Neural cell (in vitro differentiated cells): Measurements from ENCODE around the gene NOL3. TPM values are rescaled to one million over a fixed set of nuclear protein-coding genes. Genes with fewer than 3 reads are reported as not detected.

ENCODE experiments used
- H2AFZ ChIP-seq: fragments of 200-600, 300-800 bp; sonication (generic), shearing (Covaris generic); 2 replicates; pipeline ENCODE4 v1.6.0; 2014; ENCODE audit warnings: low read depth, mild to moderate bottlenecking, antibody characterized with exemption, low read length, moderate library complexity
- H3F3A ChIP-seq: fragments of 200-600 bp; shearing (Covaris generic); 2 replicates; pipeline ENCODE4 v1.6.1; 2016; ENCODE audit warnings: mild to moderate bottlenecking, moderate library complexity, mixed read lengths, antibody characterized with exemption, low read length; ENCODE audit not compliant: insufficient read depth, poor library complexity, severe bottlenecking
- H3K27ac ChIP-seq: fragments of 200-600, 300-800 bp; sonication (generic), shearing (Covaris generic); 2 replicates; pipeline ENCODE4 v1.5.1; 2014; ENCODE audit warnings: mild to moderate bottlenecking, low read length, moderate library complexity
- H3K27me3 ChIP-seq: fragments of 300-800, 200-600 bp; sonication (generic), shearing (Covaris generic); 2 replicates; pipeline ENCODE4 v1.6.0; 2014; ENCODE audit warnings: mild to moderate bottlenecking, low read depth, low read length, moderate library complexity; ENCODE audit not compliant: insufficient read depth
- H3K36me3 ChIP-seq: fragments of 300-800, 200-600 bp; sonication (generic), shearing (Covaris generic); 2 replicates; pipeline ENCODE4 v1.5.1; 2014; ENCODE audit warnings: mild to moderate bottlenecking, antibody characterized with exemption, low read length, moderate library complexity; ENCODE audit not compliant: insufficient read depth
- H3K4me2 ChIP-seq: fragments of 300-800, 200-600 bp; sonication (generic), shearing (Covaris generic); 2 replicates; pipeline ENCODE4 v1.6.0; 2014; ENCODE audit warnings: mild to moderate bottlenecking, low read length
- H3K4me3 ChIP-seq: fragments of 300-800, 200-600 bp; sonication (generic), shearing (Covaris generic); 2 replicates; pipeline ENCODE4 v1.5.1; 2014; ENCODE audit warnings: mild to moderate bottlenecking, low read length, moderate library complexity
- H3K79me2 ChIP-seq: fragments of 200-600 bp; shearing (Covaris generic); replicated peaks from 2 replicates; pipeline ENCODE4 v1.6.0; 2014; ENCODE audit warnings: mild to moderate bottlenecking, low read length, moderate library complexity; ENCODE audit not compliant: insufficient read depth
- H3K9ac ChIP-seq: fragments of 300-800, 200-600 bp; sonication (generic), shearing (Covaris generic); 2 replicates; pipeline ENCODE4 v1.6.1; 2016; ENCODE audit warnings: mild to moderate bottlenecking, low read length, mixed read lengths
- H3K9me2 ChIP-seq: fragments of 200-600 bp; shearing (Covaris generic); 2 replicates; pipeline ENCODE4 v1.6.1; 2016; ENCODE audit warnings: mild to moderate bottlenecking, low read length, mixed read lengths; ENCODE audit not compliant: insufficient read depth
- H3K9me3 ChIP-seq: fragments of 200-600, 300-800 bp; sonication (generic), shearing (Covaris generic); 2 replicates; pipeline ENCODE4 v1.6.1; 2016; ENCODE audit warnings: mild to moderate bottlenecking, mixed run types, low read length, moderate library complexity, mixed read lengths
- H4K20me1 ChIP-seq: fragments of 200-600 bp; shearing (Covaris generic); 2 replicates; pipeline ENCODE4 v1.6.1; 2016; ENCODE audit warnings: mild to moderate bottlenecking, mixed run types; ENCODE audit not compliant: insufficient read depth
- CTCF ChIP-seq: fragments of 450-650 bp; IDR thresholded peaks from 2 replicates; pipeline ENCODE4 v1.5.1; 2014; ENCODE audit warnings: antibody characterized with exemption, mild to moderate bottlenecking, moderate library complexity; ENCODE audit not compliant: poor library complexity, severe bottlenecking
- EP300 ChIP-seq: fragments of 450-650 bp; conservative IDR thresholded peaks from 2 replicates; pipeline ENCODE4 v1.6.1; 2014; ENCODE audit warnings: antibody characterized with exemption, mild to moderate bottlenecking, moderate library complexity; ENCODE audit not compliant: poor library complexity, severe bottlenecking
- EZH2 ChIP-seq: fragments of 200-600, 300-800 bp; shearing (Covaris generic), sonication (generic); IDR thresholded peaks from 2 replicates; pipeline ENCODE4 v1.6.1; 2014; ENCODE audit warnings: antibody characterized with exemption, low read length, borderline replicate concordance, mild to moderate bottlenecking; ENCODE audit not compliant: insufficient read depth, poor library complexity, severe bottlenecking
- MXI1 ChIP-seq: fragments of 450-650 bp; conservative IDR thresholded peaks from 2 replicates; pipeline ENCODE4 v1.6.1; 2014; ENCODE audit warnings: antibody characterized with exemption, mild to moderate bottlenecking; ENCODE audit not compliant: poor library complexity, severe bottlenecking
- POLR2AphosphoS5 ChIP-seq: IDR thresholded peaks from 2 replicates; pipeline ENCODE4 v1.6.1; 2012
- RAD21 ChIP-seq: fragments of 450-650 bp; conservative IDR thresholded peaks from 2 replicates; pipeline ENCODE4 v1.6.1; 2014; ENCODE audit warnings: antibody characterized with exemption, mild to moderate bottlenecking, moderate library complexity
- REST ChIP-seq: IDR thresholded peaks from 2 replicates; pipeline ENCODE4 v1.6.1; 2012; ENCODE audit warnings: borderline replicate concordance
- SMC3 ChIP-seq: fragments of 450-650 bp; conservative IDR thresholded peaks from 2 replicates; pipeline ENCODE4 v1.6.1; 2014; ENCODE audit warnings: antibody characterized with exemption, mild to moderate bottlenecking, moderate library complexity; ENCODE audit not compliant: poor library complexity
- TAF1 ChIP-seq: IDR thresholded peaks from 2 replicates; pipeline ENCODE4 v1.6.1; 2012; ENCODE audit warnings: low read depth
- polyA plus RNA-seq: library from polyadenylated mRNA; depleted of rRNA; stranded (reverse); fragments of >200 nt; gene quantifications from 2 replicates; pipeline ENCODE4 v1.2.3, GENCODE V29; 2014

The NOL3 gene
- polyA plus RNA-seq, 1 donor from 2014 or later = 8.4 TPM

- TF ChIP-seq POLR2AphosphoS5 = no peak
- no peak for TF ChIP-seq EZH2
- no peak for TF ChIP-seq SMC3
- peaks cover 5% of the 10 kb centered on the region for H3K36me3 ChIP-seq
- H3F3A ChIP-seq = no peaks in the 10 kb centered on the region
Measured at GRCh38 chr16:67141391-67141790, 28.9 kb upstream of the NOL3 start.

GRCh38 chr16:67142342-67142741, 28.0 kb upstream of the NOL3 start:
- no peaks in the 10 kb centered on the region for H3F3A ChIP-seq
- H3K27ac ChIP-seq = no peak overlapping the region
- no peaks in the 10 kb centered on the region for H3K79me2 ChIP-seq
- no peak overlapping the region for H3K9ac ChIP-seq
- H3K27me3 ChIP-seq = no peaks in the 10 kb centered on the region
- H4K20me1 ChIP-seq = no peaks in the 10 kb centered on the region
- no peaks in the 10 kb centered on the region for H3K9me3 ChIP-seq
- H3K36me3 ChIP-seq = peaks cover 5% of the 10 kb centered on the region
- TF ChIP-seq CTCF = no peak
- TF ChIP-seq TAF1 = no peak
- TF ChIP-seq EP300 = no peak
- no peak for TF ChIP-seq POLR2AphosphoS5
- no peak for TF ChIP-seq EZH2
- no peak for TF ChIP-seq RAD21
- TF ChIP-seq MXI1 = no peak
- TF ChIP-seq REST = no peak
- no peak for TF ChIP-seq SMC3
- no peaks in the 10 kb centered on the region for H3K9me2 ChIP-seq
- H3K4me2 ChIP-seq = no peak overlapping the region
- H3K4me3 ChIP-seq = no peak overlapping the region
- no peak overlapping the region for H2AFZ ChIP-seq

More at GRCh38 chr16:67141391-67141790, 28.9 kb upstream of the NOL3 start:
- no peaks in the 10 kb centered on the region for H3K9me2 ChIP-seq
- no peak overlapping the region for H3K9ac ChIP-seq
- no peak overlapping the region for H3K4me2 ChIP-seq
- no peaks in the 10 kb centered on the region for H3K27me3 ChIP-seq
- H3K79me2 ChIP-seq = no peaks in the 10 kb centered on the region
- H2AFZ ChIP-seq = no peak overlapping the region
- H4K20me1 ChIP-seq = no peaks in the 10 kb centered on the region
- H3K27ac ChIP-seq = no peak overlapping the region
- H3K9me3 ChIP-seq = no peaks in the 10 kb centered on the region
- H3K4me3 ChIP-seq = no peak overlapping the region

GRCh38 chr16:67144943-67145342, 25.4 kb upstream of the NOL3 start:
- Histone ChIP-seq H3K27ac (no peak overlapping the region), H3K27me3 (peaks cover 16% of the 10 kb centered on the region), H3K79me2 (no peaks in the 10 kb centered on the region), H3K4me2 (no peak overlapping the region), H4K20me1 (no peaks in the 10 kb centered on the region), H3K9me3 (peaks cover 3% of the 10 kb centered on the region), H3F3A (no peaks in the 10 kb centered on the region), H3K4me3 (no peak overlapping the region), H3K36me3 (peaks cover 9% of the 10 kb centered on the region), H2AFZ (no peak overlapping the region), H3K9me2 (no peaks in the 10 kb centered on the region), H3K9ac (no peak overlapping the region)
- TF ChIP-seq RAD21 (no peak), MXI1 (no peak), POLR2AphosphoS5 (no peak), CTCF (no peak), EP300 (no peak), TAF1 (no peak), EZH2 (no peak), SMC3 (no peak), REST (no peak)
